ENCODE data around the gene SFXN2.

Gene SFXN2

DNA sequence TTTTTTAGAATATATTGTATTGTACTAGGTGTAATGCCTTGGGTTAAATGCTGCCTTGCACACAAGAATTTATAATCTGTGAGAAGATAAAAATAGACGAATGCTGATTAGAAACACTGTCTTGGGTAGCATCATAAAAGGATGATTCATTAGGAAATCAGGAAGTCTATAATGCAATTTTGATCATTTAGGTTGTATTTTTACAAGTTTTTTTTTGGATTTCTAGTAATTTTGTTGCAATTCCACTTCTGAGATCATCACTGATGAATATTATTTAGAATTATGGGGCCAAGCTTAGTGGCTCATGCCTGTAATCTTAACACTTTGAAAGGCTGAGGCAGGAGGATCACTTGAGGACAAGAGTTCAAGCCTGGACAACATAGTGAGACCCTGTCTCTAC lies 58.9 kb downstream of the SFXN2 start:
- no peak for TF ChIP-seq CTCF (conservative IDR thresholded peaks at IDR 0.05; ENCODE audit: low read depth, low read length)
- DNase-seq (ENCODE audit: low read depth), result no peak
- H3K4me3 ChIP-seq (ENCODE audit: low read length), result no peak overlapping the region

- no peak for DNase-seq (ENCODE audit: low read depth)
- no peak overlapping the region for H3K4me3 ChIP-seq (ENCODE audit: low read length)
- TF ChIP-seq CTCF (conservative IDR thresholded peaks at IDR 0.05; ENCODE audit: low read depth, low read length), result no peak
Measured at GRCh38 chr10:102773986-102774385, 59.5 kb downstream of the SFXN2 start.

- no peak for TF ChIP-seq CTCF (conservative IDR thresholded peaks at IDR 0.05; ENCODE audit: low read depth, low read length)
- H3K4me3 ChIP-seq (ENCODE audit: low read length), result peak overlapping the region; percentile 76
- no peak for DNase-seq (ENCODE audit: low read depth)
Measured at GRCh38 chr10:102775201-102775934, 60.9 kb downstream of the SFXN2 start.

GRCh38 chr10:102775935-102776669 lies 61.7 kb downstream of the SFXN2 start:
- DNase-seq (ENCODE audit: low read depth), result peak; percentile 90
- H3K4me3 ChIP-seq (ENCODE audit: low read length), result peak overlapping the region; percentile 76
- no peak for TF ChIP-seq CTCF (conservative IDR thresholded peaks at IDR 0.05; ENCODE audit: low read depth, low read length)

- peak; percentile 99 for DNase-seq (ENCODE audit: low read depth)
- no peak for TF ChIP-seq CTCF (conservative IDR thresholded peaks at IDR 0.05; ENCODE audit: low read depth, low read length)
- peak overlapping the region; percentile 76 for H3K4me3 ChIP-seq (ENCODE audit: low read length)
Measured at GRCh38 chr10:102776779-102777456, 62.5 kb downstream of the SFXN2 start.

- no peak for TF ChIP-seq CTCF (conservative IDR thresholded peaks at IDR 0.05; ENCODE audit: low read depth, low read length)
- peak overlapping the region; percentile 76 for H3K4me3 ChIP-seq (ENCODE audit: low read length)
Measured at GRCh38 chr10:102777711-102778453, 63.4 kb downstream of the SFXN2 start.

More at GRCh38 chr10:102777711-102778453, 63.4 kb downstream of the SFXN2 start:
- no peak for DNase-seq (ENCODE audit: low read depth)

Data from retinal pigment epithelial cell (primary cell).